Body of pancreas (tissue), 4 donors: Measurements from ENCODE around the gene KIAA2012. TPM values are rescaled to one million over a fixed set of nuclear protein-coding genes. Genes with fewer than 3 reads are reported as not detected.

Experiments
- ATAC-seq: fragments of 150-250 bp; one replicate; pipeline ENCODE4 v1.9.1; 2016
- DNase-seq, 4 donors: peaks; one replicate each; pipeline ENCODE4 v3.0.0-alpha.2; 2019
- H3K27ac ChIP-seq, 4 donors: fragments of 200-600 bp; sonication (generic); 1 replicate in 3 of 4; 2 replicates in 1 of 4; pipeline versions ENCODE4 v1.5.1 to v1.6.1; 2016 to 2019; ENCODE audit warnings: mild to moderate bottlenecking in 1 of 4, mixed read lengths in 1 of 4, moderate library complexity in 1 of 4
- H3K27me3 ChIP-seq, 2 donors: fragments of 200-600 bp; sonication (generic); one replicate each; pipeline ENCODE4 v1.6.0; 2016; ENCODE audit warnings: mild to moderate bottlenecking in 1 of 2
- H3K36me3 ChIP-seq, 2 donors: fragments of 200-600 bp; sonication (generic); replicated peaks in 1 of 2; 2 replicates each; pipeline ENCODE4 v1.5.1; 2016; ENCODE audit warnings: low read depth in 2 of 2; ENCODE audit not compliant: insufficient read depth in 1 of 2
- H3K4me1 ChIP-seq: fragments of 200-600 bp; sonication (generic); one replicate; pipeline ENCODE4 v1.6.0; 2016
- H3K4me3 ChIP-seq, 2 donors: fragments of 200-600 bp; sonication (generic); 1 replicate in 1 of 2; 2 replicates in 1 of 2; pipeline ENCODE4 v1.5.1; 2016 to 2019
- H3K9me3 ChIP-seq, 3 donors: fragments of 200-600 bp; sonication (generic); 1 replicate in 2 of 3; 2 replicates in 1 of 3; pipeline ENCODE4 v1.5.1; 2016
- POLR2A ChIP-seq, 3 donors: fragments of 450-650 bp; IDR thresholded peaks; one replicate each; pipeline ENCODE4 v1.6.1; 2016; ENCODE audit warnings: antibody characterized with exemption in 3 of 3, mild to moderate bottlenecking in 2 of 3
- WGBS, 2 donors: methylation state at CpG; one replicate each; pipeline ENCODE4 v1.1.5; 2017; 5-methylcytosine and 5-hydroxymethylcytosine counted together
- intact Hi-C: fragments of 100-400 bp; cut with DNase I; formaldehyde crosslinking; loops from one replicate; pipeline ENCODE4 v1.15.1; 2023
- total RNA-seq, 2 donors: library from RNA; depleted of rRNA; stranded (reverse); fragments of >200 nt; gene quantifications; one replicate each; pipeline ENCODE4 v1.1.0, GENCODE V29; 2016
- TF ChIP-seq, protein P1 (sequence below), 7 experiments: fragments of 450-650 bp in 4 of 7; fragments of 200-600 bp in 3 of 7; sonication (generic) in 3 of 7; IDR thresholded peaks; one replicate each; pipeline ENCODE4 v1.5.1; 2016 to 2019; ENCODE audit warnings: antibody characterized with exemption in 7 of 7

KIAA2012 gene
- total RNA-seq, 2 donors from 2014 or later: not detected

DNA sequence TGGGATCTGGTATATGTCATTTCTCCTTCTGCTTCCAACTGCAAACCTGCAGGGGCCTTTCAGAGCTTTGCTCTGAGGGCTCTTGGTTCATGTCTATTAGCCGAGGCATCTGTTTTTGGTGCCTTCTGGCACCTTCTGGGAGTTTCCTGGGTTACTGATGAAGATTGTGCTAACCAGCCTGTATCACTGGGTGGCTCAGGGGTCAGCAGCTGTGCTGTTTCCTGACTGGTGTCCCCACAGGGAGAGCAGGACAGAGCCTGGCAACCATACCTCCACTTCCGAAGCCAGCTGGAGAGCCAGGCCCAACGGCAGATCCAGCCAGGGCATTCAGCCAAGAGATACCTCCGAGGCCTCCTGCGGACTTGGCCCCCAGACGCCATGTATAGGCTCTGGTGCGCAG, 17.5 kb downstream of the KIAA2012 start:
- no peak overlapping the region for H3K4me3 ChIP-seq
- H3K9me3 ChIP-seq: no peaks in the 10 kb centered on the region
- no peaks in the 10 kb centered on the region for H3K27me3 ChIP-seq
- WGBS, 2 donors: 75% methylated on average over 1 to 7 of the region's 7 CpGs
- H3K36me3 ChIP-seq: no peaks in the 10 kb centered on the region
- no peak overlapping the region for H3K27ac ChIP-seq
- DNase-seq (no peak), ATAC-seq (no peak)
- intact Hi-C loops: no loop called here
- no peak for TF ChIP-seq POLR2A (IDR thresholded peaks at IDR 0.05)
- TF ChIP-seq, protein P1, sequence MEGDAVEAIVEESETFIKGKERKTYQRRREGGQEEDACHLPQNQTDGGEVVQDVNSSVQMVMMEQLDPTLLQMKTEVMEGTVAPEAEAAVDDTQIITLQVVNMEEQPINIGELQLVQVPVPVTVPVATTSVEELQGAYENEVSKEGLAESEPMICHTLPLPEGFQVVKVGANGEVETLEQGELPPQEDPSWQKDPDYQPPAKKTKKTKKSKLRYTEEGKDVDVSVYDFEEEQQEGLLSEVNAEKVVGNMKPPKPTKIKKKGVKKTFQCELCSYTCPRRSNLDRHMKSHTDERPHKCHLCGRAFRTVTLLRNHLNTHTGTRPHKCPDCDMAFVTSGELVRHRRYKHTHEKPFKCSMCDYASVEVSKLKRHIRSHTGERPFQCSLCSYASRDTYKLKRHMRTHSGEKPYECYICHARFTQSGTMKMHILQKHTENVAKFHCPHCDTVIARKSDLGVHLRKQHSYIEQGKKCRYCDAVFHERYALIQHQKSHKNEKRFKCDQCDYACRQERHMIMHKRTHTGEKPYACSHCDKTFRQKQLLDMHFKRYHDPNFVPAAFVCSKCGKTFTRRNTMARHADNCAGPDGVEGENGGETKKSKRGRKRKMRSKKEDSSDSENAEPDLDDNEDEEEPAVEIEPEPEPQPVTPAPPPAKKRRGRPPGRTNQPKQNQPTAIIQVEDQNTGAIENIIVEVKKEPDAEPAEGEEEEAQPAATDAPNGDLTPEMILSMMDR (IDR thresholded peaks at IDR 0.05): no peak
- H3K4me1 ChIP-seq: no peaks in the 10 kb centered on the region

GRCh38 chr2:202091476-202091875, 18.4 kb downstream of the KIAA2012 start:
- no peak for TF ChIP-seq POLR2A (IDR thresholded peaks at IDR 0.05)
- TF ChIP-seq, protein P1 (IDR thresholded peaks at IDR 0.05): no peak
- Histone ChIP-seq H3K27me3 (no peaks in the 10 kb centered on the region), H3K27ac (no peak overlapping the region), H3K4me3 (no peak overlapping the region), H3K36me3 (no peaks in the 10 kb centered on the region), H3K4me1 (no peaks in the 10 kb centered on the region), H3K9me3 (no peaks in the 10 kb centered on the region)
- intact Hi-C loops: no loop called here
- no peak for DNase-seq
- no peak for ATAC-seq
- 75 to 87% methylated on average over 6 of the region's 6 CpGs for WGBS, 2 donors

- H3K9me3 ChIP-seq: no peaks in the 10 kb centered on the region
- H3K4me3 ChIP-seq: no peak overlapping the region
- H3K27ac ChIP-seq: no peak overlapping the region
- H3K36me3 ChIP-seq: no peaks in the 10 kb centered on the region
- TF ChIP-seq POLR2A (IDR thresholded peaks at IDR 0.05): no peak
- TF ChIP-seq, protein P1 (IDR thresholded peaks at IDR 0.05): no peak
- WGBS, 2 donors: 81 to 84% methylated on average over 3 of the region's 3 CpGs
- ATAC-seq (no peak), DNase-seq (no peak)
- no peaks in the 10 kb centered on the region for H3K27me3 ChIP-seq
- intact Hi-C loops: no loop called here
- no peaks in the 10 kb centered on the region for H3K4me1 ChIP-seq
Observed at GRCh38 chr2:202094426-202094986, 21.5 kb downstream of the KIAA2012 start.

- Histone ChIP-seq H3K9me3 (no peaks in the 10 kb centered on the region), H3K4me3 (no peak overlapping the region), H3K36me3 (no peaks in the 10 kb centered on the region), H3K4me1 (no peaks in the 10 kb centered on the region), H3K27ac (no peak overlapping the region), H3K27me3 (no peaks in the 10 kb centered on the region)
- intact Hi-C loops: no loop called here
- ATAC-seq: no peak
- no peak for TF ChIP-seq POLR2A (IDR thresholded peaks at IDR 0.05)
- TF ChIP-seq, protein P1 (IDR thresholded peaks at IDR 0.05): no peak
- no peak for DNase-seq
Observed at GRCh38 chr2:202095235-202095634, 22.2 kb downstream of the KIAA2012 start.

DNA sequence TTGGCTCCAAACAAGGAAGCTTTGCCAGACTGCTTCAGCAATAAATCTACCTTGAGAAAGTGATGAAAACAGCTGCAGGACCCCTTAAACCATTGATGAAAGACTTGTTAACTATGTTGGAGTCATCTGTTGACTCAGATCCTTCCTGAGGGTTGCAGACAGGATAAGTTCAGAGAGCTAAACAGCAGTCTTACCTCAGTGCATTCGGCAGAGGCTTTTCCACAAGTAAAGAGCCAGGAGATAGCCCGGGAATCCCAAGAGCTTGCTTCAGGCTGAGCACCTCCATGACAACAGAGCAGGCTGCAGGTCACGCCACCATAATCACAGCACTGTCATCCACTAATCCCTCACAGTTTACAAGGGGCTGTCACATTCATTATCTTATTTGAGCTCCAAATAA, 23.7 kb downstream of the KIAA2012 start:
- no peaks in the 10 kb centered on the region for H3K9me3 ChIP-seq
- no peak overlapping the region for H3K4me3 ChIP-seq
- TF ChIP-seq, protein P1 (IDR thresholded peaks at IDR 0.05): no peak
- TF ChIP-seq POLR2A (IDR thresholded peaks at IDR 0.05): no peak
- H3K27ac ChIP-seq: no peak overlapping the region
- 47 to 73% methylated on average over 3 of the region's 3 CpGs for WGBS, 2 donors
- DNase-seq: no peak
- no peaks in the 10 kb centered on the region for H3K4me1 ChIP-seq
- intact Hi-C loops: no loop called here
- no peaks in the 10 kb centered on the region for H3K36me3 ChIP-seq
- no peak for ATAC-seq
- H3K27me3 ChIP-seq: no peaks in the 10 kb centered on the region
